ENCODE results near the gene DAPK2. TPM values are rescaled to one million over a fixed set of nuclear protein-coding genes. Genes with fewer than 3 reads are reported as not detected.

Gene DAPK2
- total and polyA plus RNA-seq, 2 of the 13 experiments (the other 11 are each of a cell fraction or from before 2014, with no cell fraction given), result 0.33 to 0.63 TPM

DNA sequence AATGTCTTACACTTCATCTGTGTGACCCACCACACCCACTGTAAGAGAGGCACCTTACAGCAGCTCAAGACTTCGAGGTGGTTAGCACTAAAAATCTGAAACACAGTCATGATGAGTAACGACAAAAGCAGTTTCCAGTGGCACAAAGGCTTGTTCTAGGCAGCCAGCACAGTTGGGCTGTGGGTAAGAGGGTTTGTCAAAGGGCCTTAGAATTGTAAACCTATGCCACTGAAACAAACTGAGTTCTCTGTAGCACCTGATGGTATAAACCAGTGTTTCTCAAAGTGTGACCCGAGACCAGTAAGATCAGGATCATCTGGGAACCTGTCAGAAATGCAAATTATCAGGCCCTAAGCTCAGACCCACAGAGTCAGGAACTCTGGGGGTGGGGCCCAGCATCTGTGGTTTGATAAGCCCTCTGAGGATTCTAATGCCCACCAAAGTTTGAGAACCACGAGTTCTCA is 36.5 kb downstream of the DAPK2 start (continued):
- TF ChIP-seq, protein P1, sequence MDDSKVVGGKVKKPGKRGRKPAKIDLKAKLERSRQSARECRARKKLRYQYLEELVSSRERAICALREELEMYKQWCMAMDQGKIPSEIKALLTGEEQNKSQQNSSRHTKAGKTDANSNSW (CRISPR knock-in tag; IDR thresholded peaks at IDR 0.05; ENCODE audit: borderline replicate concordance), result no peak
- TF ChIP-seq FOXM1 (CRISPR knock-in tag; IDR thresholded peaks at IDR 0.05) (no peak), ZNF777 (CRISPR knock-in tag; IDR thresholded peaks at IDR 0.05) (no peak), MAZ (IDR thresholded peaks at IDR 0.05; ENCODE audit: borderline replicate concordance, low read depth, low read length) (no peak), MAZ (CRISPR knock-in tag; IDR thresholded peaks at IDR 0.05; ENCODE audit: low read depth) (no peak), MTA1 (CRISPR knock-in tag; IDR thresholded peaks at IDR 0.05; ENCODE audit: borderline replicate concordance) (no peak), TMF1 (CRISPR knock-in tag; IDR thresholded peaks at IDR 0.05; ENCODE audit: low read depth) (no peak), ELF1 (CRISPR knock-in tag; IDR thresholded peaks at IDR 0.05) (no peak), ZFP1 (CRISPR knock-in tag; IDR thresholded peaks at IDR 0.05) (no peak), MAFF (IDR thresholded peaks at IDR 0.05; ENCODE audit: low read depth, low read length) (no peak)
- TF ChIP-seq, protein P2, sequence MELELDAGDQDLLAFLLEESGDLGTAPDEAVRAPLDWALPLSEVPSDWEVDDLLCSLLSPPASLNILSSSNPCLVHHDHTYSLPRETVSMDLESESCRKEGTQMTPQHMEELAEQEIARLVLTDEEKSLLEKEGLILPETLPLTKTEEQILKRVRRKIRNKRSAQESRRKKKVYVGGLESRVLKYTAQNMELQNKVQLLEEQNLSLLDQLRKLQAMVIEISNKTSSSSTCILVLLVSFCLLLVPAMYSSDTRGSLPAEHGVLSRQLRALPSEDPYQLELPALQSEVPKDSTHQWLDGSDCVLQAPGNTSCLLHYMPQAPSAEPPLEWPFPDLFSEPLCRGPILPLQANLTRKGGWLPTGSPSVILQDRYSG (CRISPR knock-in tag; IDR thresholded peaks at IDR 0.05), result no peak

GRCh38 chr15:64009241-64009640 is 37.0 kb downstream of the DAPK2 start:
- POLR2A ChIA-PET, result no interaction called here
- Histone ChIP-seq H2AFZ (ENCODE audit: low read length) (no peak overlapping the region), H3K9me3 (ENCODE audit: low read length) (no peaks in the 10 kb centered on the region), H4K20me1 (ENCODE audit: insufficient read depth, low read length) (no peaks in the 10 kb centered on the region), H3K4me3 (replicated peaks in 1 of 3; ENCODE audit: insufficient read depth in 1 of 3, low read depth in 2 of 3, low read length in 3 of 3) (no peak overlapping the region), H3K4me1 (ENCODE audit: insufficient read depth, low read length) (peaks cover 11% of the 10 kb centered on the region), H3K27ac (ENCODE audit: extremely low read length, insufficient read depth, low read length) (no peak overlapping the region), H3K36me3 (replicated peaks in 1 of 2; ENCODE audit: control insufficient read depth in 1 of 2, insufficient read depth in 2 of 2, low read length in 2 of 2) (no peaks in the 10 kb centered on the region), H3K9ac (ENCODE audit: insufficient read depth, low read depth, low read length) (no peak overlapping the region), H3K79me2 (ENCODE audit: insufficient read depth, low read length) (no peaks in the 10 kb centered on the region), H3K4me2 (ENCODE audit: low read depth, low read length) (no peak overlapping the region), H3K27me3 (ENCODE audit: control insufficient read depth in 1 of 2, insufficient read depth in 2 of 2, low read length in 2 of 2) (peaks cover 2 to 4% of the 10 kb centered on the region in 2 experiments; a peak in 4 of 5 replicates)
- intact Hi-C loops (cut with micrococcal nuclease; ENCODE audit: unreplicated experiment) (no loop called here), in situ Hi-C loops (cut with HindIII; ENCODE audit: extremely low pct_ligation_motif_present, low pct_unique_long_range_greater_than_20kb) (no loop called here)
- DNase-seq (ENCODE audit: low spot score), result no peak
- no TSS peak for BruUV-seq (replicated peaks)
- 31% methylated on average over 2 of the region's 2 CpGs for WGBS (ENCODE audit: low lambda C conversion rate)
- FAIRE-seq, result no peak
- CTCF ChIA-PET (ENCODE audit: low intra/inter-chr PET ratio, low total read pairs), result no interaction called here
- ATAC-seq, result no peak
- TF ChIP-seq SPEN (CRISPR knock-in tag; IDR thresholded peaks at IDR 0.05; ENCODE audit: low read depth) (no peak), POGZ (CRISPR knock-in tag; IDR thresholded peaks at IDR 0.05) (no peak), HOXD1 (CRISPR knock-in tag; IDR thresholded peaks at IDR 0.05) (no peak), KLF16 (CRISPR knock-in tag; IDR thresholded peaks at IDR 0.05) (no peak), ZNF431 (CRISPR knock-in tag; IDR thresholded peaks at IDR 0.05; ENCODE audit: borderline replicate concordance, low read depth) (no peak), NR2C2 (CRISPR knock-in tag; IDR thresholded peaks at IDR 0.05; ENCODE audit: borderline replicate concordance) (no peak)
- TF ChIP-seq, protein P3, sequence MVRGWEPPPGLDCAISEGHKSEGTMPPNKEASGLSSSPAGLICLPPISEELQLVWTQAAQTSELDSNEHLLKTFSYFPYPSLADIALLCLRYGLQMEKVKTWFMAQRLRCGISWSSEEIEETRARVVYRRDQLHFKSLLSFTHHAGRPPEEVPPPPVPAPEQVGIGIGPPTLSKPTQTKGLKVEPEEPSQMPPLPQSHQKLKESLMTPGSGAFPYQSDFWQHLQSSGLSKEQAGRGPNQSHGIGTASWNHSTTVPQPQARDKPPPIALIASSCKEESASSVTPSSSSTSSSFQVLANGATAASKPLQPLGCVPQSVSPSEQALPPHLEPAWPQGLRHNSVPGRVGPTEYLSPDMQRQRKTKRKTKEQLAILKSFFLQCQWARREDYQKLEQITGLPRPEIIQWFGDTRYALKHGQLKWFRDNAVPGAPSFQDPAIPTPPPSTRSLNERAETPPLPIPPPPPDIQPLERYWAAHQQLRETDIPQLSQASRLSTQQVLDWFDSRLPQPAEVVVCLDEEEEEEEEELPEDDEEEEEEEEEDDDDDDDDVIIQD (CRISPR knock-in tag; IDR thresholded peaks at IDR 0.05; ENCODE audit: low read depth), result no peak
- TF ChIP-seq, protein P4, sequence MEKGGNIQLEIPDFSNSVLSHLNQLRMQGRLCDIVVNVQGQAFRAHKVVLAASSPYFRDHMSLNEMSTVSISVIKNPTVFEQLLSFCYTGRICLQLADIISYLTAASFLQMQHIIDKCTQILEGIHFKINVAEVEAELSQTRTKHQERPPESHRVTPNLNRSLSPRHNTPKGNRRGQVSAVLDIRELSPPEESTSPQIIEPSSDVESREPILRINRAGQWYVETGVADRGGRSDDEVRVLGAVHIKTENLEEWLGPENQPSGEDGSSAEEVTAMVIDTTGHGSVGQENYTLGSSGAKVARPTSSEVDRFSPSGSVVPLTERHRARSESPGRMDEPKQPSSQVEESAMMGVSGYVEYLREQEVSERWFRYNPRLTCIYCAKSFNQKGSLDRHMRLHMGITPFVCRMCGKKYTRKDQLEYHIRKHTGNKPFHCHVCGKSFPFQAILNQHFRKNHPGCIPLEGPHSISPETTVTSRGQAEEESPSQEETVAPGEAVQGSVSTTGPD (CRISPR knock-in tag; IDR thresholded peaks at IDR 0.05), result no peak
- TF ChIP-seq, protein P5, sequence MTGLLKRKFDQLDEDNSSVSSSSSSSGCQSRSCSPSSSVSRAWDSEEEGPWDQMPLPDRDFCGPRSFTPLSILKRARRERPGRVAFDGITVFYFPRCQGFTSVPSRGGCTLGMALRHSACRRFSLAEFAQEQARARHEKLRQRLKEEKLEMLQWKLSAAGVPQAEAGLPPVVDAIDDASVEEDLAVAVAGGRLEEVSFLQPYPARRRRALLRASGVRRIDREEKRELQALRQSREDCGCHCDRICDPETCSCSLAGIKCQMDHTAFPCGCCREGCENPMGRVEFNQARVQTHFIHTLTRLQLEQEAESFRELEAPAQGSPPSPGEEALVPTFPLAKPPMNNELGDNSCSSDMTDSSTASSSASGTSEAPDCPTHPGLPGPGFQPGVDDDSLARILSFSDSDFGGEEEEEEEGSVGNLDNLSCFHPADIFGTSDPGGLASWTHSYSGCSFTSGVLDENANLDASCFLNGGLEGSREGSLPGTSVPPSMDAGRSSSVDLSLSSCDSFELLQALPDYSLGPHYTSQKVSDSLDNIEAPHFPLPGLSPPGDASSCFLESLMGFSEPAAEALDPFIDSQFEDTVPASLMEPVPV (CRISPR knock-in tag; IDR thresholded peaks at IDR 0.05), result no peak

Data from HepG2 (cell line).